ENCODE data around the gene LRRC3.

DNA sequence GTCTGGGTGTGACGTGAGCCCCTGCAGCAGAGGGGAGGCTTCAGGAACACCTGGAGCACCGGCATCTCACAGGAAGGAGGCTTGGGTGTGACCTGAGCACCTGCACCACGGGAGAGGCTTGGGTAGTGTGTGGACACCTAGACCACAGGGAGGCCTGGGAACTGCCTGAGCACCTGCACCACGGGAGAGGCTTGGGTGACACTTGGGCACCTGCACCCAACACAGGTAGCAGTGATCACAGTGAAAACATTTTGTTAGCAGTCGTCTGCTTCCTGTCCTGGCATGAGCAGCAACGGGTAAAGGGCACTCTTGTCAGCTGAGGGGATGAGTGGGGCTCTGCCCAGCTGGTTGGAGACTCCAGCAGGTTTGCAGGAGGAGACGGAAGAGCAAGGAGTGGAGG lies 22.4 kb downstream of the LRRC3 start:
- TF ChIP-seq POLR2A (IDR thresholded peaks at IDR 0.05): no peak
- TF ChIP-seq, protein P1, sequence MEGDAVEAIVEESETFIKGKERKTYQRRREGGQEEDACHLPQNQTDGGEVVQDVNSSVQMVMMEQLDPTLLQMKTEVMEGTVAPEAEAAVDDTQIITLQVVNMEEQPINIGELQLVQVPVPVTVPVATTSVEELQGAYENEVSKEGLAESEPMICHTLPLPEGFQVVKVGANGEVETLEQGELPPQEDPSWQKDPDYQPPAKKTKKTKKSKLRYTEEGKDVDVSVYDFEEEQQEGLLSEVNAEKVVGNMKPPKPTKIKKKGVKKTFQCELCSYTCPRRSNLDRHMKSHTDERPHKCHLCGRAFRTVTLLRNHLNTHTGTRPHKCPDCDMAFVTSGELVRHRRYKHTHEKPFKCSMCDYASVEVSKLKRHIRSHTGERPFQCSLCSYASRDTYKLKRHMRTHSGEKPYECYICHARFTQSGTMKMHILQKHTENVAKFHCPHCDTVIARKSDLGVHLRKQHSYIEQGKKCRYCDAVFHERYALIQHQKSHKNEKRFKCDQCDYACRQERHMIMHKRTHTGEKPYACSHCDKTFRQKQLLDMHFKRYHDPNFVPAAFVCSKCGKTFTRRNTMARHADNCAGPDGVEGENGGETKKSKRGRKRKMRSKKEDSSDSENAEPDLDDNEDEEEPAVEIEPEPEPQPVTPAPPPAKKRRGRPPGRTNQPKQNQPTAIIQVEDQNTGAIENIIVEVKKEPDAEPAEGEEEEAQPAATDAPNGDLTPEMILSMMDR (IDR thresholded peaks at IDR 0.05): no peak
